ENCODE data around the gene CDYL2.

CDYL2 gene

DNA sequence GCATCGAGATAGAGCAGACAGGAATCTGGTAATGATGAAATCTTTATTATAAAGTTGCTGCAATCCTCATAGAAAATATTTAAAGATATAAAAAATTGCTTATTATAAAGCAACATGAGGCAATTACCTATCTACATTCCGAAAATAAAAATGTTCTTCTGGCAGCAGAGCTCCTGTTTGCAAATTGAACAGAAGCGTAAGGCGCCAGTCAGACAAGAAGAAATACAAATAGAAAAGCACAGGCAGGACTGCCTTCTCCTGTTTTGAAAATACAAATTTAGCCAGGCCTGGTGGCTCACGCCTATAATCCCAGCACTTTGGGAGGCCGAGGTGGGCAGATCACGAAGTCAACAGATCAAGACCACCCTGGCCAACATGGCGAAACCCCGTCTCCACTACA is 95.6 kb downstream of the CDYL2 start:
- no peaks in the 10 kb centered on the region for H3K36me3 ChIP-seq (ENCODE audit: control insufficient read depth, insufficient read depth, low read length)
- H3K27ac ChIP-seq (ENCODE audit: low read depth, low read length), result no peak overlapping the region
- no peaks in the 10 kb centered on the region for H3K27me3 ChIP-seq (ENCODE audit: control insufficient read depth, insufficient read depth, low read length)

DNA sequence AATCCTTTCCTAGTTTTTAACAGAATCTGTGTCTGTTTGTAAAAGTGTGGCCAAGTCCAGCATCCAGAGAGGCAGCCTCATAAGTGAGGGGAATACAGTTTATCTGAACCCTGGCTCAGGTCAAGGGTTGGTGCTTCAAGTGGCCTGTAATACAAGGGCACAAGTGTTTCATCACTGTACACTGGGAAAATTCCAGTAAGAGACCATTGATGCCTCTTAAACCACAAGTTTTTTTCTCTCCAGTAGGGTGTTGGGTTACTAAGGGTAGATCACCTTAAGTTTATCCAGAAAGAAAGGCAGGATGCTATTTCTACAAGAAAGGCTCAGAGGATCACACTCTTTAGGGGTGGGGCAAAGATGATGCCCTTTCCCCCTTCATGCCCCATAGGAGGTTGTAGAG is 96.7 kb downstream of the CDYL2 start:
- Histone ChIP-seq H3K9me3 (ENCODE audit: control insufficient read depth, insufficient read depth, low read length) (no peaks in the 10 kb centered on the region), H3K27me3 (ENCODE audit: control insufficient read depth, insufficient read depth, low read length) (no peaks in the 10 kb centered on the region), H3K4me3 (ENCODE audit: low read depth, low read length) (no peak overlapping the region), H3K4me1 (ENCODE audit: control insufficient read depth, insufficient read depth, low read length) (no peaks in the 10 kb centered on the region), H3K27ac (ENCODE audit: low read depth, low read length) (no peak overlapping the region), H3K9ac (ENCODE audit: low read depth, low read length) (no peak overlapping the region), H3K36me3 (ENCODE audit: control insufficient read depth, insufficient read depth, low read length) (no peaks in the 10 kb centered on the region)

More for the DNA sequence above, 95.6 kb downstream of the CDYL2 start:
- Histone ChIP-seq H3K4me3 (ENCODE audit: low read depth, low read length) (no peak overlapping the region), H3K9ac (ENCODE audit: low read depth, low read length) (no peak overlapping the region), H3K4me1 (ENCODE audit: control insufficient read depth, insufficient read depth, low read length) (no peaks in the 10 kb centered on the region), H3K9me3 (ENCODE audit: control insufficient read depth, insufficient read depth, low read length) (no peaks in the 10 kb centered on the region)

GRCh38 chr16:80705596-80705995 is 98.8 kb downstream of the CDYL2 start:
- H3K4me1 ChIP-seq (ENCODE audit: control insufficient read depth, insufficient read depth, low read length), result no peaks in the 10 kb centered on the region
- no peak overlapping the region for H3K4me3 ChIP-seq (ENCODE audit: low read depth, low read length)
- H3K36me3 ChIP-seq (ENCODE audit: control insufficient read depth, insufficient read depth, low read length), result no peaks in the 10 kb centered on the region
- no peak overlapping the region for H3K27ac ChIP-seq (ENCODE audit: low read depth, low read length)
- no peaks in the 10 kb centered on the region for H3K27me3 ChIP-seq (ENCODE audit: control insufficient read depth, insufficient read depth, low read length)
- H3K9ac ChIP-seq (ENCODE audit: low read depth, low read length), result no peak overlapping the region
- H3K9me3 ChIP-seq (ENCODE audit: control insufficient read depth, insufficient read depth, low read length), result no peaks in the 10 kb centered on the region

- Histone ChIP-seq H3K4me1 (ENCODE audit: control insufficient read depth, insufficient read depth, low read length) (no peaks in the 10 kb centered on the region), H3K27ac (ENCODE audit: low read depth, low read length) (no peak overlapping the region), H3K9me3 (ENCODE audit: control insufficient read depth, insufficient read depth, low read length) (no peaks in the 10 kb centered on the region), H3K9ac (ENCODE audit: low read depth, low read length) (no peak overlapping the region), H3K27me3 (ENCODE audit: control insufficient read depth, insufficient read depth, low read length) (no peaks in the 10 kb centered on the region), H3K36me3 (ENCODE audit: control insufficient read depth, insufficient read depth, low read length) (no peaks in the 10 kb centered on the region), H3K4me3 (ENCODE audit: low read depth, low read length) (no peak overlapping the region)
Observed at GRCh38 chr16:80704751-80705505, 99.5 kb downstream of the CDYL2 start.

GRCh38 chr16:80703131-80704071 is 101.0 kb downstream of the CDYL2 start:
- H3K9me3 ChIP-seq (ENCODE audit: control insufficient read depth, insufficient read depth, low read length), result no peaks in the 10 kb centered on the region
- H3K27ac ChIP-seq (ENCODE audit: low read depth, low read length), result no peak overlapping the region
- H3K36me3 ChIP-seq (ENCODE audit: control insufficient read depth, insufficient read depth, low read length), result no peaks in the 10 kb centered on the region
- no peak overlapping the region for H3K9ac ChIP-seq (ENCODE audit: low read depth, low read length)
- no peak overlapping the region for H3K4me3 ChIP-seq (ENCODE audit: low read depth, low read length)
- no peaks in the 10 kb centered on the region for H3K27me3 ChIP-seq (ENCODE audit: control insufficient read depth, insufficient read depth, low read length)
- no peaks in the 10 kb centered on the region for H3K4me1 ChIP-seq (ENCODE audit: control insufficient read depth, insufficient read depth, low read length)

- no peak overlapping the region for H3K27ac ChIP-seq (ENCODE audit: low read depth, low read length)
- no peaks in the 10 kb centered on the region for H3K27me3 ChIP-seq (ENCODE audit: control insufficient read depth, insufficient read depth, low read length)
- no peaks in the 10 kb centered on the region for H3K36me3 ChIP-seq (ENCODE audit: control insufficient read depth, insufficient read depth, low read length)
- no peak overlapping the region for H3K4me3 ChIP-seq (ENCODE audit: low read depth, low read length)
- H3K4me1 ChIP-seq (ENCODE audit: control insufficient read depth, insufficient read depth, low read length), result no peaks in the 10 kb centered on the region
- no peak overlapping the region for H3K9ac ChIP-seq (ENCODE audit: low read depth, low read length)
- no peaks in the 10 kb centered on the region for H3K9me3 ChIP-seq (ENCODE audit: control insufficient read depth, insufficient read depth, low read length)
Observed at GRCh38 chr16:80702696-80703095, 101.7 kb downstream of the CDYL2 start.

- Histone ChIP-seq H3K9me3 (ENCODE audit: control insufficient read depth, insufficient read depth, low read length) (no peaks in the 10 kb centered on the region), H3K9ac (ENCODE audit: low read depth, low read length) (no peak overlapping the region), H3K27me3 (ENCODE audit: control insufficient read depth, insufficient read depth, low read length) (no peaks in the 10 kb centered on the region), H3K27ac (ENCODE audit: low read depth, low read length) (no peak overlapping the region), H3K4me3 (ENCODE audit: low read depth, low read length) (no peak overlapping the region), H3K4me1 (ENCODE audit: control insufficient read depth, insufficient read depth, low read length) (no peaks in the 10 kb centered on the region), H3K36me3 (ENCODE audit: control insufficient read depth, insufficient read depth, low read length) (no peaks in the 10 kb centered on the region)
Observed at GRCh38 chr16:80700558-80700957, 103.8 kb downstream of the CDYL2 start.

GRCh38 chr16:80695020-80695419 is 109.4 kb downstream of the CDYL2 start:
- Histone ChIP-seq H3K9me3 (ENCODE audit: control insufficient read depth, insufficient read depth, low read length) (no peaks in the 10 kb centered on the region), H3K4me1 (ENCODE audit: control insufficient read depth, insufficient read depth, low read length) (no peaks in the 10 kb centered on the region; the same call in 1 of the 2 replicates), H3K36me3 (ENCODE audit: control insufficient read depth, insufficient read depth, low read length) (no peaks in the 10 kb centered on the region), H3K9ac (ENCODE audit: low read depth, low read length) (no peak overlapping the region), H3K4me3 (ENCODE audit: low read depth, low read length) (no peak overlapping the region), H3K27ac (ENCODE audit: low read depth, low read length) (no peak overlapping the region), H3K27me3 (ENCODE audit: control insufficient read depth, insufficient read depth, low read length) (no peaks in the 10 kb centered on the region)

- Histone ChIP-seq H3K9ac (ENCODE audit: low read depth, low read length) (no peak overlapping the region), H3K4me3 (ENCODE audit: low read depth, low read length) (no peak overlapping the region), H3K4me1 (ENCODE audit: control insufficient read depth, insufficient read depth, low read length) (no peaks in the 10 kb centered on the region; the same call in 1 of the 2 replicates)
Observed at GRCh38 chr16:80693553-80693952, 110.8 kb downstream of the CDYL2 start.

DNA sequence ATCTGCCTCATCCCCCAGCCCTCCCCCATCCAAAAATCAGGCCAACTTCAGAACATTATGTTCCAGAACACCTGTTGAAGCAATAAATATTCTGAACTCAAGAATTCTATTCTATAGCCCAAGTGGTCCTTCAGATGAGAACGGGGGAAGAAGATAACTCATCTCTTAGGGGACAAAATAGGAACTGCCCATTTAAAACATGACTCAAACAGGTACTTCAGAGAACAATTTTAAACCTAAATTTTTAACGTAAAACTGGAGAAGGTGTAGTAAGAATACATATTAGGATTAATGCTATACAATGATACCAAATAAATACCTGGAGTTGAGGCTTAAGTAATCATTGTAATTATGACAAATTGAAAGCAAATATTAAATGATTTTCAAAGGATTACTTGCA is 112.1 kb downstream of the CDYL2 start:
- H3K9ac ChIP-seq (ENCODE audit: low read depth, low read length), result no peak overlapping the region
- no peaks in the 10 kb centered on the region; the same call in 1 of the 2 replicates for H3K4me1 ChIP-seq (ENCODE audit: control insufficient read depth, insufficient read depth, low read length)
- H3K36me3 ChIP-seq (ENCODE audit: control insufficient read depth, insufficient read depth, low read length), result no peaks in the 10 kb centered on the region
- no peaks in the 10 kb centered on the region for H3K27me3 ChIP-seq (ENCODE audit: control insufficient read depth, insufficient read depth, low read length)
- H3K9me3 ChIP-seq (ENCODE audit: control insufficient read depth, insufficient read depth, low read length), result no peaks in the 10 kb centered on the region
- H3K27ac ChIP-seq (ENCODE audit: low read depth, low read length), result no peak overlapping the region
- H3K4me3 ChIP-seq (ENCODE audit: low read depth, low read length), result no peak overlapping the region

More at GRCh38 chr16:80693553-80693952, 110.8 kb downstream of the CDYL2 start:
- Histone ChIP-seq H3K27me3 (ENCODE audit: control insufficient read depth, insufficient read depth, low read length) (no peaks in the 10 kb centered on the region), H3K9me3 (ENCODE audit: control insufficient read depth, insufficient read depth, low read length) (no peaks in the 10 kb centered on the region), H3K27ac (ENCODE audit: low read depth, low read length) (no peak overlapping the region), H3K36me3 (ENCODE audit: control insufficient read depth, insufficient read depth, low read length) (no peaks in the 10 kb centered on the region)

Data from HUES48 (cell line).